HG03159 (cell line): ENCODE results near the gene DNAAF8.

Experiments used
- ATAC-seq: cut with Tn5 transposase; IDR thresholded peaks from one replicate; pipeline ENCODE4 v1.9.1; 2021; ENCODE audit warnings: mild to moderate bottlenecking, moderate library complexity; ENCODE audit not compliant: unreplicated experiment

The DNAAF8 gene

DNA sequence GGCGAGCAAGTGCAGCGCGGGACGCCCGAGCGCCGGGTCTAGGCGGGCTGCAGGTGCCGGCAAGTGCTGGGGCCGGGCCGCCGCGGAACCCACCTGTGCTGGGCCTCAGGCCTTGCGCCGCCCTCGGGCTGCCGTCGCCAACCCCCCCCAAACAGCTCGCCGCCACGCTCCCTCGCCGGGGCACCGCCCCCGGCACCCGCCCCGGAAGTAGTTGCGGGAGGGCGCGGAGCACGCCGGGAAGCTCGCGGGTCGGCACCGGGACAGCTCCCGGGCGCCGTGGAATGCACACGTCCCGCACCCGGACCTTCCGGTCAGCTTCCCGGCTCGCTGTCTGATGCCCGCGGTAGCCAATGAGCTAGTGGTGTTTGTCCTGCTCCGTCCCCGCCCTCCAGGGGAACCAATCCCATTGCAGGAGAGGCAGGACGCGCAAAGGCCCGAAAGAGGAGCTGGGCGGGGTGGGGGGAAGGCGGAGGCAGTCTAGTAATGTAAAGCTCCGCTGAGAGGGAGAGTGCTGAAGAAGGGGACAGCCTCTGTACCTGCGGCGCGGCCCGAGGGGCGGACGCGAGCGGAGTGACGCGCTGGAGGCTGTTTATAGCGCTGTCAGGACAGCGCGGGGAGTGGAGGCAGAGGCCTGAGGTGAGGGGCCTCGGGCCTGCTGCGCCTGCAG lies at the start of gene DNAAF8, which contains the start of gene ANKS3:
Gene DNAAF8 (plus strand): TSS at position 475 of the 667 bp plus-strand sequence. CDS start 1,978 bp downstream, outside the sequence.
Gene ANKS3 (minus strand): TSS at position 209 of the 667 bp plus-strand sequence. CDS start 4,122 bp downstream, outside the sequence.
- peak; percentile 72 for ATAC-seq

DNA sequence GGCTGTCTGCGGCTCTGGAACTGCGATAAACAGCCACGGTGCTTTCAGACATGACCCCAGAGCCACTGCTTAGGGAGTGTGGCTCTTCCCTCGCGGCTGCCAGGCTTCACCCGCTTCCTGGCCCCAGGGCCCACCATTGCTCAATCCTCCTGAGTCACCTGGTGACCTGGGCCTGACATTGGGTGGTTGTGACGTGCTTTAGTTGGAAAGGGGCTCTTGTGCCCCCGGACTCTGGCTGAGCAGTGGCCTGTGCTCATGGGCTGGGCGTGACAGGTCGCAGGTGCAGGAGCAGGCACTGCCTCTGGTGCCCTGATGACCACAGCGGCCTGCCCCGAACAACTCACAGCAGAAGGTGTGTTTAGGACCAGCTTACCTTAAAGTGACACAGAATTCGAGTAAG lies 49.6 kb upstream of the DNAAF8 start:
- ATAC-seq: no peak

DNA sequence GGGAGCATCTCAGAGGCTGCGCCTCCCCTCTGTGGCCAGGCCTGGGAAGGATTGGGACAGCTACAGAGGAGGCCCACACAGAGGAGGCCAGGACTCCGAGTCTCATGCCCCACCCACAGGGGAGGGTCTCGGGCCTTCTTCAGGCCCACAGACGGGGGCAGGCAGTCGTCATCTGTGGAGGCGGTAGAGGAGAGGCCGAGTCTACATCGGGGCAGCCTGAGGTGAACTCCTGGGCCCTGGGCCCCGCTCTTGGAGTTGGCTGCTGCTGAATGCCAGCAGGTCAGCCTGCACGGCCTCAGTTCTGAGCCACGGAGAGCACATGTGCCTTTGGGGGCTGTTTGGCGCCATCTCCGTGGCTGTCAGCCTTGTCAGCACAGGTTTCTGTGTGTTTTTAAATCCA lies 49.0 kb upstream of the DNAAF8 start:
- no peak for ATAC-seq

DNA sequence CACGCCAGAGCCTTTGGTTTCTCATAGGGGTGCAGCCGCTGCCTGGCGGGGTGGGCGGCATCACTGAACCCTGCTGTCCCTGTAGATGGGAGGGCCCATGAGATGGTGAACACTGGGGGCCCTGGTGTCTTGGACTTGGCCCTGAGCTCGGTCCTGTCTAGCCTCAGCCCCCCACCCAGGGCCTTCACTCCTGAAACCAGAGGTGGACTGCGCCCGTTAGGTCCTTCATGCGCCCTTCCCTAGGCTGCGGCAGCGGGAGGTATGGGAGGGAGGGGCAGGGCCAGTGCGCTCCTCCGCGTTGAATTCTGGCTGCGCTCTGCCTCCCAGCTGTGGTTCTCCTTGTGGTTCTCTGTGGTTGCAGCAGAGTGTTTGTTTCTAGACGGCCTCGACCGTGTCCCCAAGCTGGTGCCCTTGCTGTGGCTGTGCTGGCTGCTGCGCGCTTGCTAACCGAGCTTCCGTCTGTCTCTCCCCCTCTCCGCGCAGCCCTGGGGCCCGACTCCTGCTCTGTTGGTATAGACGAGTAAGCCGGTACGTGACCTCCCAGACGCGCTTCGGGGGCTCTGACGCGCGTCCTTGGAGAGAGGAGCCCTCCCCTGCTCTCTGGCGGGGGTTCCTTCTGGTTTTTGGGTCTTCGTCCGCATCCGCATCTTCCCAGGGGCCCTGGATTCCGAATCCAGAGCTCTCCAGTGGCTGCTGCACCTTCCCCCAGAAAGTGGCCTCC lies 48.4 kb upstream of the DNAAF8 start:
- ATAC-seq: no peak

DNA sequence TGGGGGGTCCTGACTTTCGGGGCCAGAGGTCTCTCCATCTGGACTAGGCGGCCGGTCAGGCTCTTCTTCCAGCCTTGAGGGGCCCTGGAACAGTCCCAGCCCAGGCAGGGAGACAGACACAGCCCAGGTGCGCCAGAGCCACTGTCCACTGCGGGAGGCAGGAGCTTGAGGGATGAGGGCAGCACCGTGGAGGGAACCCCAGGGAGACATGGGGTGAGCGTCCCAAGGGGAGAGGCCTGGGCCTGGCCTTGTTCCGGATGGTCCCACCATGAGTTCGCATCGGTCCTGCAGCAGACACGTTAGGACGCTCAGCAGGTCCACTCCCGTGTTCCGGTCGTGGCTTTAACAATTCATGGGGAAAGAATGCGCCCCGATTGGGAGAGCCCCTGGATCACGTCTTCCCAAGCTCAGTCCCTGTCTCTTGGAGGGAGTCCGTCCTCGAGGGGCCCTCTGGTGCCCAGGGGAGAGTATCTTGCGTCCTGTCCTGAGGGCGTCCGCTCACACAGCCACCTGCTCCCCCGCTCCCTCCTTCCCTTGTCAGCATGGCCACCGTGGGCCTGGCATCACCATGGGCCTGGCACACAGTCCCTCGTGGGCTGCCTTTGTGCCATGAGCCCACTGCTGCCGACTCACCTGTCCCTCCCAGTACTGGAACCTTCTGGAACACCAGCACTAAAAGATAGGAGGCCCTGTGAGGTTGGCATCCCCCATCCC lies 47.7 kb upstream of the DNAAF8 start:
- no peak for ATAC-seq

DNA sequence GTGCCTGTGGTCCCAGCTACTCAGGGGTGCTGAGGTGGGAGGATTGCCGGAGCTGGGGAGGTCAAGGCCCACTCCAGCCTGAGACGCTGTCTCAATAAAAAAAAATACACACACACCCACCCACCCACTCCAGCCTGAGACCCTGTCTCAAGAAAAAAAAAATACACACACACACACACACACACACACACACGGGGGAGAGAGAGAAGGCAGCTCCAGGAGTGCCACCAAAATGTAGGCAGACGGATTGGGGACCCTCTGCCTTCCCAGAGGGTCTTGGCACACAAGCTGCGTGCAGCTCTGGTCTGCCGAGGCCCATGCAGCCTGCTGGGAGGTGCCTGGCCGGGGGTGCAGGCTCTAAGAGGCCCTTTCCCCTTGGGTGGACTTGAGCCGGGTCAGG lies 46.9 kb upstream of the DNAAF8 start:
- ATAC-seq: no peak

DNA sequence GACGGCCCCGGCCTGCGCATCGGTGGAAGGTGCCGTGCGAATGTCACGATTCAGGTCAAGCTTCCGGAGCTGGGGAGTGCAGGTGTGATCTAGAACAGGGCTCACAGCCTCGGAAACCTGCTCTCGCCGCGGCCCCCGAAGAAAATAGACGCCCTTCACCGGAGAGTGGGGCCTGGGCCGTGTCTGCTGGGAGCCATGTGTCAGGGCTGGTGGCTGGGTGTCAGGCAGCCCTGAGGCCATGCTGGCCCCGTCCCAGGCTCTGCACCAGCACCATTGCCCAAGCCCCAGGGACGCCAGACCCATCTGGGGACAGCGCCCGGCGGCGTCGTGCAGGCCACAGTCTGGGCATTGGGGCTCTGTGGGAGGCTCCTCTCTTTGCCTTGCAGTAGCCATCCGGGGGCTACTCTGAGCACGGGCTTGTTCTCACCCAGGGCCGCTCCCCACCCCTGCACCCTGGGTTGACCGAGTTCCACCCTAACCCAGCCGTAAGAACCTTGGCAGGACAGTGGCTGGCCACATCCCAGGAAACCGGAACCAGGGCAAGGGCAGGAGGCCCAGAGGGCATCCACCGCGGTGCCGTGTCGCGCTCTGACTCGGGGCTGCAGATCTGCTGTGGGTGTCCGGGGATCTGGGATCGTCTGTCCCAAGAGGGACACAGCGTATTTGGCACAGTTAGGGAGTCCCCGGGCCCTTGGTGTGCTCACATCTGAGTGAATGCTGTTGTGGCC lies 46.2 kb upstream of the DNAAF8 start:
- ATAC-seq: no peak

DNA sequence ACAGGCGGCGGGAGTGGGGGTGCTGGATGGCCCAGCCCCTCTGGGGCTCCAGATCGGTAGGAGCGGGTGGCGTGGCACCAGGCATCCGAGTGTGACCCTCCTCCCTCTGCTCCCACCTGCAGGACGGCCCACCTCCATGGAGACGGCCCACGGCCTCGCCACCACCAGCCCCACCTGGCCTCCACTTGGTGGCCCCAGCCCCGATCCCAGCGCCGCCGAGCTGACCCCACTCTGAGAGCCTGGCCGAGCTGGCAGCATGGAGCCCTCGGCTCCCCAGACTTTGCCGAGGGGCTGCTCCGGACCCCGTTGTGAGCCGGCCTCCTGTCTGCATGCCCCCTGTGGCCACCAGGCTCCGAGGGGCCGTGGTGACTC lies 45.7 kb upstream of the DNAAF8 start:
- ATAC-seq: no peak

DNA sequence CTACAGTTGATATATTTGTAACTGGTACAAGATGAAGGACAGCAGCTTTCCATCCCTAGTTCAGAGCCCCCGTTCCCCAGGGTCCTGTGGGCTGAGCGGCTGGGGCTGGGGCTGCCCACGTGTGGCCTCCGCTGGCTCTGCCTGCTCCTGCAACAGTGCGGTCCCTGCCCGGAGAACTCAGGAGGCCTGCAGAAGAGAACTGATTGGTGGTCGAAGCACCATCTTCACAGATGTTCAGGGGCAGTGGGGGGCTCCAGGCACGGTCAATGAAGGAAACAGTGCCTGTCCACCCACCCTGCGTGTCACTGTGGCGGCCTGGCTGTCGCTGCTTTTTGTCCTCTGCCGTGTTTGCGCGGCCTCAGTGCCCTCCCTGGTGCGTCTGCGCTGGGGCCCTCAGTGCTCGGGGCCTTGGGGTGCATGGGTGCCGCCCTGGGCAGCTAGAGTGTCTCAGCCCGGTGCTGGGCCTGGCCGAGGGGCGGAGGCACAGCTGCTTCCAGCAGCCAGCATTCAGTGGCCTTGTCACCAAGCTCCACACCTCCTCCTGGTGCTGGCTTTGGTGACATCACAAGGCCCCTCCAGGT lies 45.2 kb upstream of the DNAAF8 start:
- ATAC-seq: no peak

DNA sequence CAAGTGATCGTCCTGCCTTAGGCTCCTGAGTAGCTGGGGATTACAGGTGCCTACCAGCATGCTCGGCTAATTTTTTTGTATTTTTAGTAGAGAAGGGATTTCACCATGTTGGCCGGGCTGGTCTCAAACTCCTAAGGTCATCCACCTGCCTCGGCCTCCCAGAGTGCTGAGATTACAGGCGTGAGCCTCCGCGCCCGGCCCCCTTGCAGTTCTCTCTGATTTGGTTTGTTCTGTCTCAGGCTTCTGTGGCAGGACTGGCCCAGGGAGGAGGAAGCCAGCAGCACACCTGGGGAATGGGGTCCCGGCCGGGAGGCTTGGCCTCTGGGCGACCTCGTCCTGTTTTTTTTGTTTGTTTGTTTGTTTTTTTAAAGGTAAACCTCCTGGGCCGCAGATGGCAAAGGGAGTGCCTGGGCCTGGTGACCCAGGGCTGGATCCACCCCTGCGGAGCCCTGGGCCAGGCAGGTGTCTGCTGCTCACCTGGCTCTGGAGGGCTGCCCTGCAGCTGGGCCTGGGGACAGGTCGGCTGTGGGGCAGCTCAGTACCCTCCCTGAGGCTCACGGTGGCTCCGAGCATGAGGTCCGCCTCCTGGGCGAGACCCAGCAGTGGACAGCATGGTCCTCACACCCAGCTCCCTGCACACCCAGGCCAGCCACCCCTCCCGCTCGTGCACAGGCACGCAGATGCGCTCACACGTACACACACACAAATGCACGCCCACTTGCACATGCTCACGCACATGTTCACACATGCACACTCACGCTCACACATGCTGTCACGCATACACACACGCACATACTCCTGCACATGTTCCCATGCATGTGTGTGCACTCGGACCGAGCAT lies 44.3 kb upstream of the DNAAF8 start:
- ATAC-seq: no peak

DNA sequence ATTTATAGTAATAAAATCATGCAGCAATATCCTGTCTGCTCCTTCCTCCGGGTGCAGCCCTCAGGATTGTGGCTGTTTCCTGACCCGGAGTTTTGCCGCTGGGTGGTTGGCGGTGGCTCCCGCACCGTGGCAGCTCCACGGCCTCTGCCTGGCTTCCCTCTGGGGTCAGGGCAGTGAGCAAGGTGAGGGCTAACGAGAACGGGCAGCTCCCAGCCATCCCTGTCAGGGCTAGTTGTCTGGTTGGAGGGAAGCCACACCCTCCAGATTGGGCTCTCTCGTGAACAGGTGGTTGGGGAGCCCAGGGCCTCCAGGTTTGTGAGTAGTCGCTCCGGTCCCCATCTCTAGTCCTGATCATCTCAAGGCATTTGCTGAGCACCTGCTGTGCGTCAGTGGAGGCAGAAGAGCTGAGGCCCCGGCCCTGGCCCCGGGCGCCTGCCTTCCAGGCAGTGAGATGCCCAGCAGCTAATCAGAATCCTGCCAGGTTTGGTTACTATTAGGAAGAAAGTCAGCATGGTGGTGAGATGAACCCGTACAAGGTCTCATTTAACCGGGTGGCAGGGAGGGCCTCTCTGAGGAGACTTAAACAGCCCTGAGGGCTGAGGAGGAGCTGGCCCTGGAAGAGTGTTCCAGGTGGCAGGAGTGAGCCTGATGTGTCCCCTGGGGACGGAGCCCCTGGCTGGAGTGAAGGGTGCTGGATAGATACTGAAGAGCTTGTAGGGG lies 43.2 kb upstream of the DNAAF8 start:
- no peak for ATAC-seq

DNA sequence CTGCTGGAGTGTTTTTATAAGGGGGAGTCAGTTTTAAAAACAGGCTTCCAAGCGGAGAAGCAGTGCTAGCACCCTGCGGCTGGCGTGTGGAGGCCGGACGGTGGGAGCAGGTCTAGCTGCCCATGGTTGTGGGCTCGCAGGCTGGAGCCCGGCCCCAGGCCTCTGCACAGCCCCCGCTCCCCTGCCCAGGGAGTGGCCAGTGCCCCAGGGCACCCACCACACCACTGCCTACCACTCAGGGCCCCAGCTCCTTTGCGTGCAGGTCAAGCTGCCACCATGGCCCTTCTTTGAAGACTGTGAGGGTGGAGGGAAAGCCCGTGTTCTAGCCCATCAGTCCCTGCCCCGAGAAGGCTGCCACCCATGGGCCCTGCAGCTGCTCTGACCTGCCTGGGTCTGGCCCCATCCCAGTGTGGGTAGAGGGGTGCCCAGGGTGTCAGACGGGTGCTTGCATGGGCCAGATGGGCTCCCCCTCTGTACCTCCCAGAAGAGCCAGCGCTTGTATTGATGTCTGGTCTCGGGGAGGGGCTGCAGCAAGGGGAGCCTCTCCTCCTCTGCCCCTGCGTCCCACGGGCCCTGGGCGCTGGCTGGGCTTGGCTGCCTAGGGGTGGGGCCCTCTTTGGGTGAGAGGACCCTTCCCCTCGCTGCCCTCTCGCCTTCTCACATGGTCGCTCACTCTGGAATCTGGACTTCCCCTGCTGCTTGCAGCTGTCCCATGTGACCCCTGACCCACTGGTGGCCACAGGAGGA lies 42.5 kb upstream of the DNAAF8 start:
- no peak for ATAC-seq

DNA sequence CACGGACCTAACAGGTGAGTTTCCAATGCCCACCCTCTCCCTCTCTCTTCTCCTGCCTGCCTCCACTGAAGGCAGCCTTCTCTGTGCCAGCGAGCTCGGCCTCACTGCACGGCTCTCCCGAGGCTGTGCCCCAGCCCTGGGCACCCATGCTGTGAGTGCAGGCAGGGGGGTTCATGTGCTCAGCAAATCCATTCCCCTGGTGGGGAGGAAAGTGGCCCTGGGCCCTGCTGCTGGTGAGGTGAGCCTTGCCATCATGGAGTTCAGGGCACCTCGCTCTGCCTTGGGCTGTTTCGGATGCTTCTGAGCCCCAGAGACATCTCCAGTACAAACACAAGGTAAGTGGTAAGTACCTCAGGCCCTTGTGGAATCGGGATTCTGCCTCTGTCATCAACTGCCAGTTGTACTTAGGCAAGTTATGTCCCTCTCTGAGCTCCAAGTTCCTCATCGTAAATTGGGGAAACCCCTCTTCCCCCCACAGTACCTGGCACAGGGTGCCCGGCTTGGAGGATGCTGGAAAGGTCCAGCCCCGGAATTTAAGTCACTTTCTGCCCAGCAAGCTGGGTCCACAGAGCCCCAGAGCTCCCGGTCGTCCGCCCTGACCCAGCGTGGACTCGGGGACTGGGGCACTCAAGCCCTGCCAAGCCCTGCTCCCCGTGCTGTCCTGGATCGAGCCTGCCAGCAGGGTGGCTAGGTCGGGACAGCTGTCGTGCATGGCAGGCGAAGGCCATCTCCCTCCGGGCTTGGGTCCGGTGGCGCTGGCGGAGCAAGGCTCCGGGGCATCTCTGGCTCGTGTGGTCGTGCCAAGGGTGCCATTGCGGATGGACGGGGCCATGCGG lies 41.7 kb upstream of the DNAAF8 start:
- peak; percentile 10 for ATAC-seq

DNA sequence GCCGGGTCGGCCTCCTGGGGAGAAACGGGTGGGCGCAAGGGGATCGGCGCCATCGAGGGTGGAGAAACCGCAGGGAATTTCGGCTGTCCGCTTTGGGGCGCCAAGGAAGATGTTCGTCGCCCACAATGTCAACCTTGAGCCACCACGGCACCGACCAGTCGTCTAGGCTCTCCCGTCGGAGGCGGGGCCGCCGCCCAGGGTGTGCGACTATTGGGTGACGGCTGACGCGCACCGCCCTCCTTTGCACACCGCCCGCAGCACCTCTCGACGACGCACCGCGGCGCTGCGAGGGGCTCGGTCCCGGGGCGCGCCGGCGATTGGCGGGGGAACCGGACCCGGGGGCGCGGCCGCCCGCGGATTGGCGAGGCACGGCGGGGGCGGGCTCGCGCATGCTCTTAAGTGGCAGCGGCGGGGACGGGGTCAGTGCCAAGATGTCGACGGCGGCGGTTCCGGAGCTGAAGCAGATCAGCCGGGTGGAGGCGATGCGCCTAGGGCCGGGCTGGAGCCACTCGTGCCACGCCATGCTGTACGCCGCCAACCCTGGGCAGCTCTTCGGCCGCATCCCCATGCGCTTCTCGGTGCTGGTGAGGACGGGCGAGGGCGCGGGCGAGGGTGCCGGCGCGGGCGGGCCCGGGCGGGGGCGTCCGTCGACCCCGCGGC lies 40.9 kb upstream of the DNAAF8 start, which contains the start of gene NUDT16L1:
Gene NUDT16L1 (plus strand): TSS at position 267 of the 660 bp plus-strand sequence. CDS start 165 bp downstream, at position 432.
- peak; percentile 94 for ATAC-seq

DNA sequence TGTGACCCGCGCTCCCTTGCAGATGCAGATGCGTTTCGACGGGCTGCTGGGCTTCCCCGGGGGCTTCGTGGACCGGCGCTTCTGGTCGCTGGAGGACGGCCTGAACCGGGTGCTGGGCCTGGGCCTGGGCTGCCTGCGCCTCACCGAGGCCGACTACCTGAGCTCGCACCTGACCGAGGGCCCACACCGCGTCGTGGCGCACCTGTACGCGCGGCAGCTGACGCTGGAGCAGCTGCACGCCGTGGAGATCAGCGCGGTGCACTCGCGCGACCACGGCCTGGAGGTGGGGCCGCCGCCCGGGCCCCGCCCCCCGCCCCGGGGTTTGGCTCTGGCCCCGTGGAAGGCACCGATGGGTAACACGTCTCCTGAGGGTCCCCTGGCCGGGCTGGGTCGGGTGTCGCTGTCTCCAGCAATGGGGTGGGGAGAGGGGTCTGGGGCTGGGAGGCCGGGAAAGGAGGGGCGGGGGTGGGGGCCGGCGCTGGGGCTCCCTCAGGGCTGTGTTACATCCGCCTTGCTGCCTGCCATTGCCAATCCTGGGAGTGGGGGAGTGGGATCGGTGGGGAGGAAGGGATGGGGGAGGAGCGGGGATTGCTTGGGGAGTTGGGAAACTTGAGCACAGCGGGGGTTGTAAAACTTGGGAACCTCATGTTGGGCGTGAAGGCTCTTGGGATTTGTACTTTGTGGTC lies 40.2 kb upstream of the DNAAF8 start:
- ATAC-seq: peak; percentile 11

DNA sequence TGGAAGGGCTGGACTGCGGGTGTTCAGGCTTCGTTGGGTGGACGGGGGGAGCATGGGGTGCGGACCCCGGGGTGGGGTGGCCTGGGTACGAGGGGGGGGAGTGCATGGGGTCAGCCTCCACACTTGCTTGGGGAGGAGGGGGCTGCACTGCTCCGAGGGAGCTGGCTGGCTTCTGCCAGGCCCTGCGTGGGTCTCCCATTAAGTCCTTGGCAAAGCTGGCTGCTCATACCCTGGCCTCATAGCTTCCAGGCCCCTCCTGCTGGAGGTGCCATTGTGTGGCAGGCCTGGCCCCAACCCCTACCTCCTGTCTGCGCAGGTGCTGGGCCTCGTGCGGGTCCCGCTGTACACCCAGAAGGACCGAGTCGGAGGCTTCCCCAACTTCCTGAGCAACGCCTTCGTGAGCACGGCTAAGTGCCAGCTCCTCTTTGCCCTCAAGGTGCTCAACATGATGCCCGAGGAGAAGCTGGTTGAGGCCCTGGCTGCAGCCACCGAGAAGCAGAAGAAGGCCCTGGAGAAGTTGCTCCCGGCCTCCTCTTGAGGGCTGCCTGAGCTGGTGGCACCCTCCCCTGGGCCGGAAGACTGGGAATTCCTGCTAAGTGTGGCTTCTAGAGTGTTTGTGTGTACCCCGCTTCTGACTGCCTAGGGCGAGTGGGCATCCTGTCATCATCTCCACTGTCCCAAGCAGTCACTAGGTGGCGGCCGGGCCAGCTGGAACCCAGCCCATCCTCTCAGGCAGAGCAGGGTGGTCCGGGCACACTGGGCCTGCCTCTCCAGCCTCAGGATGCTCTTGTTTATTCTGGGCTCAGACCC lies 39.5 kb upstream of the DNAAF8 start:
- ATAC-seq: no peak
